HepG2 (cell line): ENCODE measurements around the gene RHBG. TPM values are rescaled to one million over a fixed set of nuclear protein-coding genes. Genes with fewer than 3 reads are reported as not detected.

Experiments used
- AGO1 ChIP-seq: fragments of 200-400 bp; formaldehyde crosslinking; IDR thresholded peaks from 2 replicates; pipeline ENCODE4 v1.6.1; 2017; ENCODE audit warnings: mild to moderate bottlenecking, low read depth, low read length, moderate library complexity; ENCODE audit not compliant: poor library complexity, severe bottlenecking
- ATF7-NPFF ChIP-seq: sonication (generic); formaldehyde crosslinking; IDR thresholded peaks from 2 replicates; pipeline ENCODE4 v1.8.1; 2023; ENCODE audit warnings: mild to moderate bottlenecking, low read depth, missing genetic modification reagents, moderate library complexity
- ELF3 ChIP-seq: IDR thresholded peaks from 2 replicates; pipeline ENCODE4 v1.6.1; 2016; ENCODE audit warnings: missing genetic modification reagents, missing compliant biosample characterization
- FOSL2 ChIP-seq: sonication (generic); formaldehyde crosslinking; IDR thresholded peaks from 2 replicates; pipeline ENCODE4 v1.4.0; 2020; ENCODE audit warnings: missing genetic modification reagents
- IRF2 ChIP-seq: IDR thresholded peaks from 2 replicates; pipeline ENCODE4 v1.6.1; 2018; ENCODE audit warnings: missing genetic modification reagents, missing compliant biosample characterization
- MXD4 ChIP-seq: IDR thresholded peaks from 2 replicates; pipeline ENCODE4 v1.6.1; 2016; ENCODE audit warnings: mild to moderate bottlenecking, missing biosample characterization, missing genetic modification reagents
- MYC ChIP-seq: sonication (generic); formaldehyde crosslinking; IDR thresholded peaks from 2 replicates; pipeline ENCODE4 v1.9.0; 2021; ENCODE audit warnings: missing genetic modification reagents, borderline replicate concordance
- SAP130 ChIP-seq: IDR thresholded peaks from 2 replicates; pipeline ENCODE4 v1.6.1; 2016; ENCODE audit warnings: low read depth
- ZIK1 ChIP-seq: sonication (generic); formaldehyde crosslinking; IDR thresholded peaks from 2 replicates; pipeline ENCODE4 v1.5.0; 2020; ENCODE audit warnings: mild to moderate bottlenecking, low read depth, missing genetic modification reagents, borderline replicate concordance
- ZNF205 ChIP-seq: IDR thresholded peaks from 2 replicates; pipeline ENCODE4 v1.6.1; 2018; ENCODE audit warnings: missing biosample characterization, missing genetic modification reagents
- ZNF615 ChIP-seq: sonication (generic); formaldehyde crosslinking; IDR thresholded peaks from 2 replicates; pipeline ENCODE4 v1.5.0; 2020; ENCODE audit warnings: mild to moderate bottlenecking, missing genetic modification reagents, borderline replicate concordance
- ZNF672 ChIP-seq: sonication (generic); formaldehyde crosslinking; IDR thresholded peaks from 2 replicates; pipeline ENCODE4 v1.8.1; 2022; ENCODE audit warnings: missing genetic modification reagents
- polyA plus RNA-seq, 8 experiments: library from polyadenylated mRNA; depleted of rRNA in 3 of 8; stranded (reverse) in 7 of 8; unstranded in 1 of 8; fragments of >200 nt; fragmentation: Illumina TruSeq in 4 of 8; extraction: Trizol in 4 of 8; gene quantifications; 2 replicates each; pipeline versions ENCODE4 v1.2.1 to v1.2.3, GENCODE V29; 2011 to 2016; ENCODE audit warnings: low read depth in 4 of 8, missing spikeins in 1 of 8, mixed read lengths in 1 of 8; ENCODE audit not compliant: insufficient read depth in 1 of 8
- total RNA-seq, 5 experiments: library from RNA; depleted of rRNA; stranded (reverse); fragments of >200 nt; fragmentation: Illumina TruSeq; extraction: Trizol; gene quantifications; 2 replicates each; pipeline ENCODE4 v1.2.3, GENCODE V29; 2016; ENCODE audit warnings: low read depth in 1 of 5
- TF ChIP-seq, protein P1 (sequence below): sonication (generic); formaldehyde crosslinking; conservative IDR thresholded peaks from 2 replicates; pipeline ENCODE4 v1.4.0; 2020; ENCODE audit warnings: mild to moderate bottlenecking, missing genetic modification reagents, moderate library complexity
- TF ChIP-seq, protein P2 (sequence below): fragments of 450-650 bp; IDR thresholded peaks from 2 replicates; pipeline ENCODE4 v1.6.1; 2017; ENCODE audit warnings: mild to moderate bottlenecking
- TF ChIP-seq, protein P3 (sequence below): sonication (generic); formaldehyde crosslinking; IDR thresholded peaks from 2 replicates; pipeline ENCODE4 v1.4.0; 2020; ENCODE audit warnings: missing genetic modification reagents
- TF ChIP-seq, protein P4 (sequence below): sonication (generic); formaldehyde crosslinking; IDR thresholded peaks from 2 replicates; pipeline ENCODE4 v1.4.0; 2020; ENCODE audit warnings: missing genetic modification reagents, borderline replicate concordance
- TF ChIP-seq, protein P5 (sequence below): sonication (generic); formaldehyde crosslinking; IDR thresholded peaks from 2 replicates; pipeline ENCODE4 v1.5.1; 2020; ENCODE audit warnings: missing genetic modification reagents, mild to moderate bottlenecking, borderline replicate concordance

Gene RHBG
- total and polyA plus RNA-seq, 2 of the 13 experiments (the other 11 are each of a cell fraction or from before 2014, with no cell fraction given): 61.8 to 73.5 TPM

DNA sequence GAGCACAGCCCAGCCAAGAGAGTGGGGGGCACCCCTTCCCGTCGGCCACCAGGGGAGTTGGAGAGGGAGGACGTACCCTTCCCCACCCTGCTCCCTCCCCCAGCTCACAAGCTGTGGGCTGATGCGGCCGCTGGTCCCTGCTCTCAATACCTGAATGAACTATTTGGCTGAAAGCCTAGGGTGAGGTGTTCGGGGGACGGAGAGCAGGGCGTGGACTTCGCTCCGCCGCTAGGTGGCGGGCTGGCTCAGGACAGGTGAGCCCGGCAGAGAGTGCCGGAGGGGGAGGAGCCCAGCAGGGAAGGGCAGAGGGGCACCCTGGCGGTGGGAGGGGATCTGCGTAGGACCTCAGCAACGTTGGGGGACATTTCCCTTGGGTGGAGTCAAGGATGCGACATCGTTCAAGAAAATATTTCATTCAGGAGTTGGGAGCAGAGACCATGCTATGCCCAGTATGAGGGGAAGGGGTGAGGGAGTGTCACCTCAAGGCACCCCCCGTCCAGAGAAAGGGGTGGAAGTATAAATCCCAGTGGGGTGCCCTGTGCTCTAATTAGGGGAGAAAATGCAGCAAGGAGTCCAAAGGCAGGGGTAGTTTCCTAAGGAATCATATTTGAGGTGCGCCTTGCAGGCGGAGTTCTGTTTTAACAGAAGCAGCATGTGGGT lies 12.0 kb upstream of the RHBG start (continued):
- TF ChIP-seq, protein P1, sequence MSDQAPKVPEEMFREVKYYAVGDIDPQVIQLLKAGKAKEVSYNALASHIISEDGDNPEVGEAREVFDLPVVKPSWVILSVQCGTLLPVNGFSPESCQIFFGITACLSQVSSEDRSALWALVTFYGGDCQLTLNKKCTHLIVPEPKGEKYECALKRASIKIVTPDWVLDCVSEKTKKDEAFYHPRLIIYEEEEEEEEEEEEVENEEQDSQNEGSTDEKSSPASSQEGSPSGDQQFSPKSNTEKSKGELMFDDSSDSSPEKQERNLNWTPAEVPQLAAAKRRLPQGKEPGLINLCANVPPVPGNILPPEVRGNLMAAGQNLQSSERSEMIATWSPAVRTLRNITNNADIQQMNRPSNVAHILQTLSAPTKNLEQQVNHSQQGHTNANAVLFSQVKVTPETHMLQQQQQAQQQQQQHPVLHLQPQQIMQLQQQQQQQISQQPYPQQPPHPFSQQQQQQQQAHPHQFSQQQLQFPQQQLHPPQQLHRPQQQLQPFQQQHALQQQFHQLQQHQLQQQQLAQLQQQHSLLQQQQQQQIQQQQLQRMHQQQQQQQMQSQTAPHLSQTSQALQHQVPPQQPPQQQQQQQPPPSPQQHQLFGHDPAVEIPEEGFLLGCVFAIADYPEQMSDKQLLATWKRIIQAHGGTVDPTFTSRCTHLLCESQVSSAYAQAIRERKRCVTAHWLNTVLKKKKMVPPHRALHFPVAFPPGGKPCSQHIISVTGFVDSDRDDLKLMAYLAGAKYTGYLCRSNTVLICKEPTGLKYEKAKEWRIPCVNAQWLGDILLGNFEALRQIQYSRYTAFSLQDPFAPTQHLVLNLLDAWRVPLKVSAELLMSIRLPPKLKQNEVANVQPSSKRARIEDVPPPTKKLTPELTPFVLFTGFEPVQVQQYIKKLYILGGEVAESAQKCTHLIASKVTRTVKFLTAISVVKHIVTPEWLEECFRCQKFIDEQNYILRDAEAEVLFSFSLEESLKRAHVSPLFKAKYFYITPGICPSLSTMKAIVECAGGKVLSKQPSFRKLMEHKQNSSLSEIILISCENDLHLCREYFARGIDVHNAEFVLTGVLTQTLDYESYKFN (CRISPR knock-in tag): peak; percentile 59
- TF ChIP-seq FOSL2 (CRISPR knock-in tag): peak; percentile 42
- TF ChIP-seq ZIK1 (CRISPR knock-in tag): 0 out of 2 replicates have a peak, but pooled peaks have one; percentile 56
- TF ChIP-seq ATF7-NPFF (CRISPR knock-in tag): 0 out of 2 replicates have a peak, but pooled peaks have one; percentile 36
- TF ChIP-seq ZNF615 (CRISPR knock-in tag): no peak
- TF ChIP-seq ZNF205: peak; percentile 29; the same call in 1 of the 2 replicates
- peak; percentile 84; the same call in 1 of the 2 replicates for TF ChIP-seq IRF2 (CRISPR knock-in tag)
- TF ChIP-seq MYC (CRISPR knock-in tag): peak; percentile 53; the same call in 1 of the 2 replicates
- TF ChIP-seq, protein P2, sequence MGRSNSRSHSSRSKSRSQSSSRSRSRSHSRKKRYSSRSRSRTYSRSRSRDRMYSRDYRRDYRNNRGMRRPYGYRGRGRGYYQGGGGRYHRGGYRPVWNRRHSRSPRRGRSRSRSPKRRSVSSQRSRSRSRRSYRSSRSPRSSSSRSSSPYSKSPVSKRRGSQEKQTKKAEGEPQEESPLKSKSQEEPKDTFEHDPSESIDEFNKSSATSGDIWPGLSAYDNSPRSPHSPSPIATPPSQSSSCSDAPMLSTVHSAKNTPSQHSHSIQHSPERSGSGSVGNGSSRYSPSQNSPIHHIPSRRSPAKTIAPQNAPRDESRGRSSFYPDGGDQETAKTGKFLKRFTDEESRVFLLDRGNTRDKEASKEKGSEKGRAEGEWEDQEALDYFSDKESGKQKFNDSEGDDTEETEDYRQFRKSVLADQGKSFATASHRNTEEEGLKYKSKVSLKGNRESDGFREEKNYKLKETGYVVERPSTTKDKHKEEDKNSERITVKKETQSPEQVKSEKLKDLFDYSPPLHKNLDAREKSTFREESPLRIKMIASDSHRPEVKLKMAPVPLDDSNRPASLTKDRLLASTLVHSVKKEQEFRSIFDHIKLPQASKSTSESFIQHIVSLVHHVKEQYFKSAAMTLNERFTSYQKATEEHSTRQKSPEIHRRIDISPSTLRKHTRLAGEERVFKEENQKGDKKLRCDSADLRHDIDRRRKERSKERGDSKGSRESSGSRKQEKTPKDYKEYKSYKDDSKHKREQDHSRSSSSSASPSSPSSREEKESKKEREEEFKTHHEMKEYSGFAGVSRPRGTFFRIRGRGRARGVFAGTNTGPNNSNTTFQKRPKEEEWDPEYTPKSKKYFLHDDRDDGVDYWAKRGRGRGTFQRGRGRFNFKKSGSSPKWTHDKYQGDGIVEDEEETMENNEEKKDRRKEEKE: no peak
- 0 out of 2 replicates have a peak, but pooled peaks have one; percentile 46 for TF ChIP-seq MXD4 (CRISPR knock-in tag)
- 0 out of 2 replicates have a peak, but pooled peaks have one; percentile 22 for TF ChIP-seq ELF3 (CRISPR knock-in tag)
- TF ChIP-seq, protein P3, sequence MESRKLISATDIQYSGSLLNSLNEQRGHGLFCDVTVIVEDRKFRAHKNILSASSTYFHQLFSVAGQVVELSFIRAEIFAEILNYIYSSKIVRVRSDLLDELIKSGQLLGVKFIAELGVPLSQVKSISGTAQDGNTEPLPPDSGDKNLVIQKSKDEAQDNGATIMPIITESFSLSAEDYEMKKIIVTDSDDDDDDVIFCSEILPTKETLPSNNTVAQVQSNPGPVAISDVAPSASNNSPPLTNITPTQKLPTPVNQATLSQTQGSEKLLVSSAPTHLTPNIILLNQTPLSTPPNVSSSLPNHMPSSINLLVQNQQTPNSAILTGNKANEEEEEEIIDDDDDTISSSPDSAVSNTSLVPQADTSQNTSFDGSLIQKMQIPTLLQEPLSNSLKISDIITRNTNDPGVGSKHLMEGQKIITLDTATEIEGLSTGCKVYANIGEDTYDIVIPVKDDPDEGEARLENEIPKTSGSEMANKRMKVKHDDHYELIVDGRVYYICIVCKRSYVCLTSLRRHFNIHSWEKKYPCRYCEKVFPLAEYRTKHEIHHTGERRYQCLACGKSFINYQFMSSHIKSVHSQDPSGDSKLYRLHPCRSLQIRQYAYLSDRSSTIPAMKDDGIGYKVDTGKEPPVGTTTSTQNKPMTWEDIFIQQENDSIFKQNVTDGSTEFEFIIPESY (CRISPR knock-in tag): peak; percentile 62; the same call in 1 of the 2 replicates
- TF ChIP-seq SAP130: peak; percentile 67
- no peak for TF ChIP-seq ZNF672
- TF ChIP-seq AGO1: no peak
- TF ChIP-seq, protein P4, sequence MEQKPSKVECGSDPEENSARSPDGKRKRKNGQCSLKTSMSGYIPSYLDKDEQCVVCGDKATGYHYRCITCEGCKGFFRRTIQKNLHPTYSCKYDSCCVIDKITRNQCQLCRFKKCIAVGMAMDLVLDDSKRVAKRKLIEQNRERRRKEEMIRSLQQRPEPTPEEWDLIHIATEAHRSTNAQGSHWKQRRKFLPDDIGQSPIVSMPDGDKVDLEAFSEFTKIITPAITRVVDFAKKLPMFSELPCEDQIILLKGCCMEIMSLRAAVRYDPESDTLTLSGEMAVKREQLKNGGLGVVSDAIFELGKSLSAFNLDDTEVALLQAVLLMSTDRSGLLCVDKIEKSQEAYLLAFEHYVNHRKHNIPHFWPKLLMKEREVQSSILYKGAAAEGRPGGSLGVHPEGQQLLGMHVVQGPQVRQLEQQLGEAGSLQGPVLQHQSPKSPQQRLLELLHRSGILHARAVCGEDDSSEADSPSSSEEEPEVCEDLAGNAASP (CRISPR knock-in tag): peak; percentile 85
- TF ChIP-seq, protein P5, sequence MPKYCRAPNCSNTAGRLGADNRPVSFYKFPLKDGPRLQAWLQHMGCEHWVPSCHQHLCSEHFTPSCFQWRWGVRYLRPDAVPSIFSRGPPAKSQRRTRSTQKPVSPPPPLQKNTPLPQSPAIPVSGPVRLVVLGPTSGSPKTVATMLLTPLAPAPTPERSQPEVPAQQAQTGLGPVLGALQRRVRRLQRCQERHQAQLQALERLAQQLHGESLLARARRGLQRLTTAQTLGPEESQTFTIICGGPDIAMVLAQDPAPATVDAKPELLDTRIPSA (CRISPR knock-in tag): no peak
